Memory B cell (primary cell): ENCODE data around the gene CLDND1.

Experiments used
- ATAC-seq: fragments of 150-1000 bp; cut with Tn5 transposase; 2 replicates; pipeline ENCODE4 v1.10.0; 2021; ENCODE audit warnings: low read depth, mild to moderate bottlenecking, moderate library complexity
- DNase-seq, 2 donors: peaks; one replicate each; pipeline ENCODE4 v3.0.0; 2022; ENCODE audit warnings: low spot score in 2 of 2
- H3K27ac Mint-ChIP-seq: one replicate; pipeline ENCODE4 v1.8.0; 2022; ENCODE audit warnings: mild to moderate bottlenecking, moderate library complexity, mixed read lengths
- H3K27me3 Mint-ChIP-seq: one replicate; pipeline ENCODE4 v1.8.0; 2022; ENCODE audit warnings: mixed read lengths
- H3K36me3 Mint-ChIP-seq: one replicate; pipeline ENCODE4 v1.8.0; 2022; ENCODE audit warnings: mild to moderate bottlenecking, mixed read lengths
- H3K4me1 Mint-ChIP-seq: one replicate; pipeline ENCODE4 v1.8.0; 2022; ENCODE audit warnings: mixed read lengths
- H3K4me3 Mint-ChIP-seq: one replicate; pipeline ENCODE4 v1.8.0; 2022; ENCODE audit warnings: mild to moderate bottlenecking, moderate library complexity, mixed read lengths
- H3K9me3 Mint-ChIP-seq: one replicate; pipeline ENCODE4 v1.8.0; 2022; ENCODE audit warnings: mixed read lengths

The CLDND1 gene

GRCh38 chr3:98536456-98537017 is 13.8 kb upstream of the CLDND1 start:
- peaks cover 3% of the 10 kb centered on the region for H3K36me3 Mint-ChIP-seq

DNA sequence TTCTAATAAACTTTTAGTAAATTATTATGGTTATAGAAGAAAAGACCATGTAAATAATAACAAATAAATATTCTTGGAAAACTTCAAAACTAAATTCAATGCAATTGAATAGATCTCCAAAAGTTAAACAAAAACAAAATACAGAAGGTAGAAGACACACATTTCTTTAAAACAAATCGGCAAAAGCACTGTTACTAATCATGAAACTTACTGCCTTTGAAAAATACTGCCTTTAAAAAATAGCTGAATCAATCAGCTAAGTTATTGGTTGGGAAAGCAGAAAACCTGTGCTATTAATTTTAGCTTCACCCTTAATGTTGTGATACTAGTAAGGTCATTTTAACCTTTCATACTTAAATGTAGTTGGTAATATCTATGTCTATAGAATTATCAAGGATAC is 12.0 kb upstream of the CLDND1 start:
- DNase-seq (no peak), ATAC-seq (no peak)
- Mint-ChIP-seq H3K4me1 (peaks cover 7% of the 10 kb centered on the region), H3K27ac (peak overlapping the region; percentile 4), H3K27me3 (no peaks in the 10 kb centered on the region), H3K36me3 (peaks cover 3% of the 10 kb centered on the region), H3K9me3 (no peaks in the 10 kb centered on the region), H3K4me3 (peak overlapping the region; percentile 55)

More at GRCh38 chr3:98536456-98537017, 13.8 kb upstream of the CLDND1 start:
- no peaks in the 10 kb centered on the region for H3K9me3 Mint-ChIP-seq
- H3K4me1 Mint-ChIP-seq: peaks cover 3% of the 10 kb centered on the region
- peak overlapping the region; percentile 88 for H3K27ac Mint-ChIP-seq
- ATAC-seq (peak; percentile 11), DNase-seq (no peak)
- peak overlapping the region; percentile 79 for H3K4me3 Mint-ChIP-seq
- no peaks in the 10 kb centered on the region for H3K27me3 Mint-ChIP-seq

- Mint-ChIP-seq H3K36me3 (peaks cover 3% of the 10 kb centered on the region), H3K4me3 (peak overlapping the region; percentile 96), H3K9me3 (no peaks in the 10 kb centered on the region), H3K4me1 (peaks cover 7% of the 10 kb centered on the region), H3K27me3 (no peaks in the 10 kb centered on the region), H3K27ac (peak overlapping the region; percentile 4)
- DNase-seq (no peak), ATAC-seq (no peak)
Measured at GRCh38 chr3:98534168-98534567, 11.5 kb upstream of the CLDND1 start.

GRCh38 chr3:98532709-98533571 is 10.2 kb upstream of the CLDND1 start:
- peak overlapping the region; percentile 96 for H3K4me3 Mint-ChIP-seq
- H3K27me3 Mint-ChIP-seq: no peaks in the 10 kb centered on the region
- ATAC-seq (no peak), DNase-seq (no peak)
- no peaks in the 10 kb centered on the region for H3K9me3 Mint-ChIP-seq
- peak overlapping the region; percentile 80 for H3K27ac Mint-ChIP-seq
- H3K4me1 Mint-ChIP-seq: peaks cover 7% of the 10 kb centered on the region
- peaks cover 3% of the 10 kb centered on the region for H3K36me3 Mint-ChIP-seq

DNA sequence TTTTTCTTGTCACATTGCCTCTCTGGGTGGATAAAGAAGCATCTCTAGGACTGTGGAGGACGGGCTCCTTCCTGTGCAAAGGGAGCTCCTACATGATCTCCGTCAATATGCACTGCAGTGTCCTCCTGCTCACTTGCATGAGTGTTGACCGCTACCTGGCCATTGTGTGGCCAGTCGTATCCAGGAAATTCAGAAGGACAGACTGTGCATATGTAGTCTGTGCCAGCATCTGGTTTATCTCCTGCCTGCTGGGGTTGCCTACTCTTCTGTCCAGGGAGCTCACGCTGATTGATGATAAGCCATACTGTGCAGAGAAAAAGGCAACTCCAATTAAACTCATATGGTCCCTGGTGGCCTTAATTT is 9.6 kb upstream of the CLDND1 start:
- DNase-seq (no peak), ATAC-seq (peak; percentile 15)
- Mint-ChIP-seq H3K36me3 (peaks cover 3% of the 10 kb centered on the region), H3K4me1 (peaks cover 7% of the 10 kb centered on the region), H3K4me3 (peak overlapping the region; percentile 96), H3K27ac (peak overlapping the region; percentile 80), H3K9me3 (no peaks in the 10 kb centered on the region), H3K27me3 (no peaks in the 10 kb centered on the region)

GRCh38 chr3:98531622-98532274 is 9.0 kb upstream of the CLDND1 start, which contains the start of gene GPR15:
GPR15 (plus strand) TSS chr3:98531978; CDS start chr3:98532034, 56 bp downstream.
- DNase-seq: no peak
- Mint-ChIP-seq H3K36me3 (peaks cover 3% of the 10 kb centered on the region), H3K27me3 (no peaks in the 10 kb centered on the region), H3K4me3 (peak within 1 kb of the TSS; percentile 96), H3K4me1 (peaks cover 7% of the 10 kb centered on the region), H3K27ac (peak within 1 kb of the TSS; percentile 80), H3K9me3 (no peaks in the 10 kb centered on the region)
- peak; percentile 81 for ATAC-seq

- ATAC-seq (no peak), DNase-seq (no peak)
- Mint-ChIP-seq H3K27ac (peak overlapping the region; percentile 80), H3K9me3 (no peaks in the 10 kb centered on the region), H3K36me3 (peaks cover 3% of the 10 kb centered on the region), H3K4me1 (peaks cover 7% of the 10 kb centered on the region), H3K4me3 (peak overlapping the region; percentile 96), H3K27me3 (no peaks in the 10 kb centered on the region)
Measured at GRCh38 chr3:98530676-98531075, 8.0 kb upstream of the CLDND1 start.

DNA sequence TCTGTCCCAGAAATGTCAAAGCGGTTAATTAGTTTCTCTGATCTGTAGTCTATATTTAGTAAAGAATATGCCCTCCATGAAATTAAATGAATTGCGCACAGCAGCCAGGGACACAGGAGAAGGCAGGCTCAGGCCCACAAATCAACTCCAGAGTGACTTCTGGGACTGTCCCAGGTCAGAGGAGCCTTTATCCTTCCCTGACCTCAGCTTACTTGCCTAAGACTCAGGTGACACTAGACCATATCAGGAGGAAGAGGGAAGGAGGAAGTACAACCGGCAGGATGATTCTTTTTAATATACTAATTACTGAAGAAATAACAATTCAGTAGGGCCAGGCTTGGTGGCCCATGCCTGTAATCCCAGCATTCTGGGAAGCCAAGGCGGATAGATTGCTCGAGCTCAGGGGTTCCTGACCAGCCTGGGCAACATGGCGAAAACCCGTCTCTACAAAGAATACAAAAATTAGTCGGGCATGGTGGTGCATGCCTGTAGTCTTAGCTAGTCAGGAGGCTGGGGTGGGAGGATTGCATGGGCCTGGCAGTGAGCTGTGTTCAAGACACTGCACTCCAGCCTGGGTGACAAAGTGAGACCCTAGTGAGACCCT is 7.3 kb upstream of the CLDND1 start:
- peaks cover 3% of the 10 kb centered on the region for H3K36me3 Mint-ChIP-seq
- peak overlapping the region; percentile 77 for H3K4me3 Mint-ChIP-seq
- no peaks in the 10 kb centered on the region for H3K9me3 Mint-ChIP-seq
- H3K4me1 Mint-ChIP-seq: peaks cover 7% of the 10 kb centered on the region
- ATAC-seq: no peak
- DNase-seq: no peak
- peak overlapping the region; percentile 80 for H3K27ac Mint-ChIP-seq
- H3K27me3 Mint-ChIP-seq: no peaks in the 10 kb centered on the region

DNA sequence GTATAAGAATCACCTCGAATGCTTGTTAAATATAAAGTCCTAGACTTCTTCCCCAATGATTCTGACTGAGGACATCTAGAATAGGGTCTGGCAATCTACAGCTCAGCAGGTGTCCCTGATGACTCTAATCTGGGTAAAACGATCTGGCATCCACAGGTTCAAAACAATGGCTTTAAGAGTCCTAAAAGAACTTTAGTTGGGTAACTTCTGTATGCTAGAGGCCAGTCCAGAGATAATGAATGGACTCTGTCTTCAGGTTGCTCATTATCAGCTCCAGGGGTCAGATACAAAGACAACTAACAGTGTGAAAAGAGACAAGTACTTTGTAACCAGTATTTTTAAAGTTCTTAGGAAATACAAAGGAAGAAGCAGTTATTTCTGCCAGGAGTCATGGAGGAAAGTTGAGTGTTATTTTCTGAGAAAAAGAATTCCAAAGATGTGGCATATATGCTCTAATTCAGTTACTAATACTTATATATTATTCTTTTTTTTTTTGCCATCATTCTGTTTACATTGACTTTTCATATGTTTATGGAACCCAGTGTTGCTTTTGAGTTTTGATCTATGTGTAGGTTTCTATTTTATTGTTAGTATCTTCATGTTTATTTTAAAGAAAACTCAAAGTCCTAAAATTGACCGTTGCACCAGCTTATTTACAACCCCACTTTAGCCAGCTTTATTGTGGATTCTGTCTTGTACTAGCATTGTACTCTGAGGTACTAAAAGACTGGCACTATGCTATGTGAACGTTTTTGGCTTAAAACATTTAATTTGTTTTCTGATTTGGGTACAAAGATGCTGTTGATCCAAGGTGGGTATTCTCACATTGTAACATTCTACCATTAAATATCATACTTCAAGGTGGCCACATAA is 6.0 kb upstream of the CLDND1 start:
- Mint-ChIP-seq H3K9me3 (no peaks in the 10 kb centered on the region), H3K27ac (peak overlapping the region; percentile 72), H3K4me3 (peak overlapping the region; percentile 63), H3K4me1 (peaks cover 11% of the 10 kb centered on the region), H3K36me3 (peaks cover 3% of the 10 kb centered on the region), H3K27me3 (no peaks in the 10 kb centered on the region)
- DNase-seq: no peak
- ATAC-seq: no peak

- H3K36me3 Mint-ChIP-seq: peaks cover 5% of the 10 kb centered on the region
- no peaks in the 10 kb centered on the region for H3K27me3 Mint-ChIP-seq
- ATAC-seq: no peak
- DNase-seq: no peak
- H3K9me3 Mint-ChIP-seq: no peaks in the 10 kb centered on the region
- no peak overlapping the region for H3K27ac Mint-ChIP-seq
- peaks cover 22% of the 10 kb centered on the region for H3K4me1 Mint-ChIP-seq
- H3K4me3 Mint-ChIP-seq: no peak overlapping the region
Measured at GRCh38 chr3:98525494-98525893, 2.8 kb upstream of the CLDND1 start.

DNA sequence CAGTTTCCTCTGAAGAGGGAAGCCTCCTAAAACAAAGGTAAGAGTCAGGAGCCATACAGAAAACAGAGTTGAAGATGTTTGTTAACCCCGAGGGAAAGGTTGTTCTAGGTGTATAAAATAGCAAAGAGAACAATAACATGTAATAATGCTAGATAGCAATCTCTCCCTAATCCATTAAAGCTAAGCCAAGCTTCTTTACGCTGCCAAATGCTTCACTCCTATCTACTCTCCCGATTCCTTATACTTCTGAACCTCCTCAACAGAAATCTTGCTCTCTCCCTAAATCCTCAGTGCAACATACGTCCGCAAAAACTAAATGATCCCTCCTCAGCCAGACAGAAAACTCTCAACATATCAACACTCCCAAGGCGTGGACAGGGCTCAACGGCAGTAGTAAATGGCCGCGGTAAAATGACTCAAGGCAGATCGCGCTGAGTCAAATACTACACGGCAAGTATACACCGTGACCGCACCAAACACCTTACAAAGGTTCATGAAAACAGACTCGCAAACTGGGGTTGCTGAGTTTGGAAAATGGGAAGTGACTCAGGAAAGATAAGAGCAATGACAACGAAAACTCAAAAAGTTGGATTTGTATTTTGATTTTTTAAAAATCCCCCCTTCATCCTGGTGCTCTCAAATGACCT is 682 bp downstream of the CLDND1 start:
- H3K36me3 Mint-ChIP-seq: peaks cover 14% of the 10 kb centered on the region
- no peaks in the 10 kb centered on the region for H3K9me3 Mint-ChIP-seq
- H3K27ac Mint-ChIP-seq: peak overlapping the region; percentile 97
- H3K4me3 Mint-ChIP-seq: peak overlapping the region; percentile 91
- ATAC-seq (peak; percentile 25), DNase-seq (peak in 1 of 2 donors; percentile 16)
- peaks cover 34% of the 10 kb centered on the region for H3K4me1 Mint-ChIP-seq
- no peaks in the 10 kb centered on the region for H3K27me3 Mint-ChIP-seq

GRCh38 chr3:98519351-98519750 is 3.4 kb downstream of the CLDND1 start:
- H3K27ac Mint-ChIP-seq: no peak overlapping the region
- ATAC-seq (no peak), DNase-seq (no peak)
- no peaks in the 10 kb centered on the region for H3K9me3 Mint-ChIP-seq
- H3K4me3 Mint-ChIP-seq: no peak overlapping the region
- H3K36me3 Mint-ChIP-seq: peaks cover 24% of the 10 kb centered on the region
- no peaks in the 10 kb centered on the region for H3K27me3 Mint-ChIP-seq
- peaks cover 30% of the 10 kb centered on the region for H3K4me1 Mint-ChIP-seq

- Mint-ChIP-seq H3K4me1 (peaks cover 30% of the 10 kb centered on the region), H3K4me3 (no peak overlapping the region), H3K9me3 (no peaks in the 10 kb centered on the region), H3K27ac (no peak overlapping the region), H3K36me3 (peaks cover 24% of the 10 kb centered on the region), H3K27me3 (no peaks in the 10 kb centered on the region)
- no peak for ATAC-seq
- no peak for DNase-seq
Measured at GRCh38 chr3:98518816-98519215, 3.9 kb downstream of the CLDND1 start.
